SK-N-SH (cell line): ENCODE data around the gene MRPS6. TPM values are rescaled to one million over a fixed set of nuclear protein-coding genes. Genes with fewer than 3 reads are reported as not detected.

Experiments
- CTCF ChIA-PET: fragments of 300-600, 350-600 bp; formaldehyde crosslinking; extraction: SDS; loops from one replicate; lab custom pipeline; 2021; lab: Yijun Ruan, JAX
- POLR2A ChIA-PET: fragments of 350-600 bp; sonication (Branson Sonifier 250); formaldehyde crosslinking; extraction: SDS; loops from one replicate; lab custom pipeline; 2020; ENCODE audit warnings: antibody characterized with exemption, inconsistent platforms; lab: Yijun Ruan, JAX
- DNase-seq: peaks from one replicate; pipeline ENCODE4 v3.0.0; 2012
- H2AFZ ChIP-seq: fragments of 200-600 bp; sonication (generic); 2 replicates; pipeline ENCODE4 v1.8.1; 2016; ENCODE audit warnings: antibody characterized with exemption, mild to moderate bottlenecking, low read depth
- H3F3A ChIP-seq: fragments of 200-600 bp; sonication (generic); replicated peaks from 2 replicates; pipeline ENCODE3; 2016; ENCODE audit warnings: antibody characterized with exemption, mild to moderate bottlenecking; ENCODE audit not compliant: insufficient read depth
- H3K27ac ChIP-seq, 2 experiments: fragments of 200-500 bp in 1 of 2; fragments of 200-600 bp in 1 of 2; sonication (Bioruptor generic) in 1 of 2; sonication (generic), shearing (Covaris generic) in 1 of 2; 2 replicates each; pipeline versions ENCODE4 v1.5.1 to v1.6.1; 2014 to 2016; ENCODE audit warnings: low read depth in 2 of 2, inconsistent platforms in 1 of 2, low read length in 1 of 2, mild to moderate bottlenecking in 1 of 2, mixed read lengths in 1 of 2
- H3K27me3 ChIP-seq: fragments of 200-600 bp; sonication (generic), shearing (Covaris generic); 2 replicates; pipeline ENCODE4 v1.6.1; 2016; ENCODE audit warnings: mixed run types; ENCODE audit not compliant: insufficient read depth
- H3K36me3 ChIP-seq, 2 experiments: fragments of 200-500 bp in 1 of 2; fragments of 200-600 bp in 1 of 2; sonication (Bioruptor generic) in 1 of 2; sonication (generic) in 1 of 2; replicated peaks in 1 of 2; 2 replicates each; pipeline versions ENCODE3 to v1.5.1; 2014 to 2016; ENCODE audit warnings: low read length in 1 of 2, mild to moderate bottlenecking in 1 of 2; ENCODE audit not compliant: insufficient read depth in 2 of 2, control insufficient read depth in 1 of 2
- H3K4me1 ChIP-seq, 2 experiments: fragments of 200-500 bp in 1 of 2; fragments of 200-600 bp in 1 of 2; sonication (Bioruptor generic) in 1 of 2; sonication (generic), shearing (Covaris generic) in 1 of 2; 2 replicates each; pipeline versions ENCODE4 v1.5.1 to v1.6.1; 2014 to 2016; ENCODE audit warnings: low read depth in 1 of 2, low read length in 1 of 2, mixed run types in 1 of 2; ENCODE audit not compliant: insufficient read depth in 2 of 2, control insufficient read depth in 1 of 2
- H3K4me2 ChIP-seq: fragments of 200-600 bp; sonication (generic), shearing (Covaris generic); 2 replicates; pipeline ENCODE4 v1.6.1; 2017; ENCODE audit warnings: mixed run types
- H3K4me3 ChIP-seq, 2 experiments: fragments of 200-500 bp in 1 of 2; fragments of 200-600 bp in 1 of 2; sonication (Bioruptor generic) in 1 of 2; sonication (generic), shearing (Covaris generic) in 1 of 2; 2 replicates each; pipeline versions ENCODE4 v1.5.1 to v1.8.1; 2014 to 2016; ENCODE audit warnings: low read depth in 2 of 2, inconsistent platforms in 1 of 2, low read length in 1 of 2, mild to moderate bottlenecking in 1 of 2, mixed read lengths in 1 of 2, moderate library complexity in 1 of 2
- H3K79me2 ChIP-seq: fragments of 200-600 bp; sonication (generic); 2 replicates; pipeline ENCODE4 v1.8.1; 2017; ENCODE audit warnings: mild to moderate bottlenecking; ENCODE audit not compliant: insufficient read depth
- H3K9ac ChIP-seq: fragments of 200-600 bp; sonication (generic); 2 replicates; pipeline ENCODE4 v1.6.1; 2017; ENCODE audit warnings: mixed run types
- H3K9me2 ChIP-seq: fragments of 200-600 bp; sonication (generic); 2 replicates; pipeline ENCODE4 v1.6.1; 2017; ENCODE audit warnings: mixed run types
- H3K9me3 ChIP-seq: fragments of 200-600 bp; sonication (generic); 2 replicates; pipeline ENCODE4 v1.6.1; 2017; ENCODE audit warnings: mixed run types, mild to moderate bottlenecking, moderate library complexity
- H4K20me1 ChIP-seq: fragments of 200-600 bp; sonication (generic); 2 replicates; pipeline ENCODE4 v1.6.1; 2017; ENCODE audit warnings: mild to moderate bottlenecking, mixed run types; ENCODE audit not compliant: insufficient read depth
- EZH2phosphoT487 ChIP-seq: fragments of 200-600 bp; sonication (generic); IDR thresholded peaks from 2 replicates; pipeline ENCODE4 v1.6.1; 2017; ENCODE audit warnings: low read depth, mixed run types, mild to moderate bottlenecking, antibody characterized with exemption, moderate library complexity, borderline replicate concordance
- FOSL2 ChIP-seq: IDR thresholded peaks from 2 replicates; pipeline ENCODE4 v1.4.0; 2012; ENCODE audit warnings: low read depth, mild to moderate bottlenecking, moderate library complexity, borderline replicate concordance
- FOXJ3 ChIP-seq: sonication (generic); formaldehyde crosslinking; IDR thresholded peaks from 2 replicates; pipeline ENCODE4 v1.5.1; 2020; ENCODE audit warnings: mild to moderate bottlenecking, missing genetic modification reagents
- FOXM1 ChIP-seq: IDR thresholded peaks from 2 replicates; pipeline ENCODE4 v1.4.0; 2012; ENCODE audit warnings: low read depth, mild to moderate bottlenecking
- GATA2 ChIP-seq: sonication (generic); formaldehyde crosslinking; IDR thresholded peaks from 2 replicates; pipeline ENCODE4 v1.5.0; 2020; ENCODE audit warnings: mild to moderate bottlenecking, missing genetic modification reagents
- JUND ChIP-seq: IDR thresholded peaks from 2 replicates; pipeline ENCODE4 v1.4.0; 2012
- NRF1 ChIP-seq: IDR thresholded peaks from 2 replicates; pipeline ENCODE4 v1.6.1; 2012; ENCODE audit warnings: low read depth, mild to moderate bottlenecking, low read length
- PBX3 ChIP-seq: IDR thresholded peaks from 2 replicates; pipeline ENCODE4; 2012
- RAD21 ChIP-seq: IDR thresholded peaks from 2 replicates; pipeline ENCODE4 v1.6.1; 2012; ENCODE audit warnings: mild to moderate bottlenecking, low read length
- RCOR1 ChIP-seq: fragments of 150-350 bp; IDR thresholded peaks from 2 replicates; pipeline ENCODE4 v1.6.1; 2017; ENCODE audit warnings: antibody characterized with exemption, low read length
- REST ChIP-seq: IDR thresholded peaks from 2 replicates; pipeline ENCODE4 v1.6.1; 2012; ENCODE audit warnings: mild to moderate bottlenecking, low read depth, low read length, moderate library complexity
- RFX5 ChIP-seq: IDR thresholded peaks from 2 replicates; pipeline ENCODE4 v1.6.1; 2012; ENCODE audit warnings: mild to moderate bottlenecking, improper control_type of control experiment, low read length
- RXRA ChIP-seq: IDR thresholded peaks from 2 replicates; pipeline ENCODE4 v1.4.0; 2012; ENCODE audit warnings: low read depth, mild to moderate bottlenecking, borderline replicate concordance
- SMC3 ChIP-seq: IDR thresholded peaks from 2 replicates; pipeline ENCODE4 v1.6.1; 2012; ENCODE audit warnings: low read depth, low read length, improper control_type of control experiment
- TCF12 ChIP-seq: IDR thresholded peaks from 2 replicates; pipeline ENCODE4 v1.4.0; 2012
- YY1 ChIP-seq: IDR thresholded peaks from 2 replicates; pipeline ENCODE4 v1.4.0; 2012; ENCODE audit warnings: low read depth, mild to moderate bottlenecking
- ZBTB33 ChIP-seq: IDR thresholded peaks from 2 replicates; pipeline ENCODE4 v1.4.0; 2012; ENCODE audit warnings: low read depth, borderline replicate concordance
- WGBS: methylation state at CpG from one replicate; pipeline ENCODE4 v1.1.6; 2017; ENCODE audit warnings: low lambda C conversion rate; 5-methylcytosine and 5-hydroxymethylcytosine counted together
- polyA plus RNA-seq, 3 experiments: library from polyadenylated mRNA; depleted of rRNA; stranded (reverse); fragments of >200 nt; gene quantifications; 2 replicates each; pipeline ENCODE4 v1.2.3, GENCODE V29; 2012
- TF ChIP-seq, protein P1 (sequence below): fragments of 150-350 bp; IDR thresholded peaks from 2 replicates; pipeline ENCODE4 v1.6.1; 2016; ENCODE audit warnings: mild to moderate bottlenecking, low read depth, low read length
- TF ChIP-seq, protein P2 (sequence below): IDR thresholded peaks from 2 replicates; pipeline ENCODE4 v1.4.0; 2012; ENCODE audit warnings: low read depth, borderline replicate concordance

MRPS6 gene
- polyA plus RNA-seq, 1 of the 3 experiments (the other 2 are of a cell fraction), result 69.2 TPM

DNA sequence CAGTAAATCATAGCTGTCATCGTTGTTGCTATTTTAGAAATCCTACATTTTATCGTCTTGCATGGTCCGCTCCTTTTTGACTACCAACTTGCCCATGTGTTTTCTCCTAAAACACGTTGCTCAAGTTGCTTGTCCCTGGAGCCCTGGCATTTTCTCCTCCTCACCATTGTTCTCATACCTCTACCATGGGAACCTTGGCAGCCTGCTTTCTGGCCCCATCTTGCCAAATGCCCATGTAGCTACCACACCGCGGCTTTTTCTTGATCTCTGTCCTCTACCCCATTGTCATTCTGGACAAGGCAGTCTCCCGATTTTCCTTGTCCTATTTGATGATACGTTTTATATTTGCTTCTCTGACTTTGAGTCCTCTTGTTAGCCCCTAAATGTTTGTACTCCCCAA, 50.2 kb downstream of the MRPS6 start:
- Histone ChIP-seq H3F3A (peaks cover 4% of the 10 kb centered on the region), H3K9me3 (no peaks in the 10 kb centered on the region), H3K79me2 (peaks cover 61% of the 10 kb centered on the region), H3K4me1 (peaks cover 2 to 14% of the 10 kb centered on the region in 2 experiments; a peak in 3 of 4 replicates), H3K36me3 (peaks cover 4 to 14% of the 10 kb centered on the region in 2 experiments), H3K27me3 (no peaks in the 10 kb centered on the region), H3K27ac (no peak overlapping the region), H2AFZ (no peak overlapping the region), H3K9me2 (no peaks in the 10 kb centered on the region), H3K4me2 (no peak overlapping the region), H3K4me3 (no peak overlapping the region), H4K20me1 (peaks cover 5% of the 10 kb centered on the region; the same call in 1 of the 2 replicates), H3K9ac (no peak overlapping the region)
- no peak for DNase-seq
- POLR2A ChIA-PET, result no interaction called here
- WGBS, result 97% methylated on average over 8 of the region's 8 CpGs
- CTCF ChIA-PET, result interaction anchor here (1.1 to 2.1 kb wide), 3 partner anchors 17 to 224 kb away, joined by 3 to 4 read pairs (median 4); no protein-coding TSS in a partner anchor
- TF ChIP-seq GATA2 (CRISPR knock-in tag) (no peak), PBX3 (no peak), FOXM1 (no peak), TCF12 (no peak), ZBTB33 (no peak), RXRA (no peak), FOXJ3 (no peak), REST (no peak), RFX5 (no peak), EZH2phosphoT487 (no peak), FOSL2 (no peak), NRF1 (no peak), SMC3 (no peak), RCOR1 (no peak), YY1 (no peak), RAD21 (no peak), JUND (no peak)
- TF ChIP-seq, protein P1, sequence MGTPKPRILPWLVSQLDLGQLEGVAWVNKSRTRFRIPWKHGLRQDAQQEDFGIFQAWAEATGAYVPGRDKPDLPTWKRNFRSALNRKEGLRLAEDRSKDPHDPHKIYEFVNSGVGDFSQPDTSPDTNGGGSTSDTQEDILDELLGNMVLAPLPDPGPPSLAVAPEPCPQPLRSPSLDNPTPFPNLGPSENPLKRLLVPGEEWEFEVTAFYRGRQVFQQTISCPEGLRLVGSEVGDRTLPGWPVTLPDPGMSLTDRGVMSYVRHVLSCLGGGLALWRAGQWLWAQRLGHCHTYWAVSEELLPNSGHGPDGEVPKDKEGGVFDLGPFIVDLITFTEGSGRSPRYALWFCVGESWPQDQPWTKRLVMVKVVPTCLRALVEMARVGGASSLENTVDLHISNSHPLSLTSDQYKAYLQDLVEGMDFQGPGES, result no peak
- TF ChIP-seq, protein P2, sequence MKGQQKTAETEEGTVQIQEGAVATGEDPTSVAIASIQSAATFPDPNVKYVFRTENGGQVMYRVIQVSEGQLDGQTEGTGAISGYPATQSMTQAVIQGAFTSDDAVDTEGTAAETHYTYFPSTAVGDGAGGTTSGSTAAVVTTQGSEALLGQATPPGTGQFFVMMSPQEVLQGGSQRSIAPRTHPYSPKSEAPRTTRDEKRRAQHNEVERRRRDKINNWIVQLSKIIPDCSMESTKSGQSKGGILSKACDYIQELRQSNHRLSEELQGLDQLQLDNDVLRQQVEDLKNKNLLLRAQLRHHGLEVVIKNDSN, result no peak
